HepG2 (cell line): ENCODE measurements around the gene ZBED5. TPM values are rescaled to one million over a fixed set of nuclear protein-coding genes. Genes with fewer than 3 reads are reported as not detected.

Source experiments
- ATF2 ChIP-seq: sonication (generic); formaldehyde crosslinking; IDR thresholded peaks from 2 replicates; pipeline ENCODE4 v1.4.0; 2020; ENCODE audit warnings: missing genetic modification reagents
- CBFB ChIP-seq: sonication (generic); formaldehyde crosslinking; IDR thresholded peaks from 2 replicates; pipeline ENCODE4 v1.4.0; 2020; ENCODE audit warnings: missing genetic modification reagents
- CBX1 ChIP-seq: IDR thresholded peaks from one replicate; pipeline ENCODE4 v1.6.1; 2016; ENCODE audit warnings: antibody characterized with exemption, low read depth
- ELF3 ChIP-seq: IDR thresholded peaks from 2 replicates; pipeline ENCODE4 v1.6.1; 2016; ENCODE audit warnings: missing genetic modification reagents, missing compliant biosample characterization
- ETV6 ChIP-seq: sonication (generic); formaldehyde crosslinking; conservative IDR thresholded peaks from 2 replicates; pipeline ENCODE4 v1.4.0; 2020; ENCODE audit warnings: missing genetic modification reagents
- FOSL1 ChIP-seq: sonication (generic); formaldehyde crosslinking; IDR thresholded peaks from 2 replicates; pipeline ENCODE4 v1.9.0; 2021; ENCODE audit warnings: missing genetic modification reagents, borderline replicate concordance
- IKZF4 ChIP-seq: sonication (generic); formaldehyde crosslinking; IDR thresholded peaks from 2 replicates; pipeline ENCODE4 v1.5.1; 2020; ENCODE audit warnings: borderline replicate concordance, mild to moderate bottlenecking, low read depth, missing genetic modification reagents; ENCODE audit errors: not compliant biosample characterization
- JDP2 ChIP-seq: sonication (generic); formaldehyde crosslinking; IDR thresholded peaks from 2 replicates; pipeline ENCODE4 v1.8.1; 2022; ENCODE audit warnings: missing genetic modification reagents, borderline replicate concordance
- PCBP2 ChIP-seq: fragments of 200-400 bp; formaldehyde crosslinking; optimal IDR thresholded peaks from 2 replicates; pipeline ENCODE3; 2018; ENCODE audit warnings: low read length, low read depth; ENCODE audit not compliant: poor library complexity, severe bottlenecking
- POGK ChIP-seq: sonication (generic); formaldehyde crosslinking; conservative IDR thresholded peaks from 2 replicates; pipeline ENCODE4 v1.8.0; 2022; ENCODE audit warnings: mild to moderate bottlenecking, moderate library complexity, missing genetic modification reagents
- POLR2AphosphoS5 ChIP-seq: IDR thresholded peaks from 2 replicates; pipeline ENCODE4 v1.6.1; 2012; ENCODE audit warnings: low read depth, low read length
- SMYD3 ChIP-seq: sonication (generic); formaldehyde crosslinking; IDR thresholded peaks from 2 replicates; pipeline ENCODE4 v1.8.1; 2023; ENCODE audit warnings: mild to moderate bottlenecking, missing genetic modification reagents
- TAF1 ChIP-seq: sonication (generic); formaldehyde crosslinking; IDR thresholded peaks from 2 replicates; pipeline ENCODE4 v1.4.0; 2020; ENCODE audit warnings: missing genetic modification reagents
- TBX2 ChIP-seq: sonication (generic); formaldehyde crosslinking; IDR thresholded peaks from 2 replicates; pipeline ENCODE4 v1.5.0; 2020; ENCODE audit warnings: missing genetic modification reagents, mild to moderate bottlenecking, borderline replicate concordance
- TGIF2 ChIP-seq: IDR thresholded peaks from 2 replicates; pipeline ENCODE4 v1.6.1; 2016; ENCODE audit warnings: control low read depth, missing compliant biosample characterization
- ZFP82 ChIP-seq: sonication (generic); formaldehyde crosslinking; IDR thresholded peaks from 2 replicates; pipeline ENCODE4 v1.5.1; 2020; ENCODE audit warnings: mild to moderate bottlenecking, missing genetic modification reagents, borderline replicate concordance
- ZNF207 ChIP-seq: fragments of 450-650 bp; IDR thresholded peaks from 2 replicates; pipeline ENCODE4 v1.6.1; 2016; ENCODE audit warnings: antibody characterized with exemption, borderline replicate concordance
- ZNF3 ChIP-seq: IDR thresholded peaks from 2 replicates; pipeline ENCODE4 v1.7.0; 2017; ENCODE audit warnings: inconsistent platforms
- ZNF30 ChIP-seq: sonication (generic); formaldehyde crosslinking; IDR thresholded peaks from 2 replicates; pipeline ENCODE4 v1.5.0; 2020; ENCODE audit warnings: mild to moderate bottlenecking, missing genetic modification reagents
- ZNF460 ChIP-seq: sonication (generic); formaldehyde crosslinking; IDR thresholded peaks from 2 replicates; pipeline ENCODE4 v1.5.1; 2020; ENCODE audit warnings: missing genetic modification reagents, mild to moderate bottlenecking, borderline replicate concordance
- ZNF501 ChIP-seq: sonication (generic); formaldehyde crosslinking; IDR thresholded peaks from 2 replicates; pipeline ENCODE4 v1.5.1; 2020; ENCODE audit warnings: mild to moderate bottlenecking, moderate library complexity, missing genetic modification reagents
- ZNF547 ChIP-seq: sonication (generic); formaldehyde crosslinking; IDR thresholded peaks from 2 replicates; pipeline ENCODE4 v1.5.1; 2020; ENCODE audit warnings: mild to moderate bottlenecking, missing genetic modification reagents
- ZNF552 ChIP-seq: sonication (generic); formaldehyde crosslinking; IDR thresholded peaks from 2 replicates; pipeline ENCODE4 v1.9.0; 2022; ENCODE audit warnings: missing genetic modification reagents, mild to moderate bottlenecking, borderline replicate concordance
- ZNF616 ChIP-seq: sonication (generic); formaldehyde crosslinking; IDR thresholded peaks from 2 replicates; pipeline ENCODE4 v1.5.0; 2020; ENCODE audit warnings: low read depth, mild to moderate bottlenecking, missing genetic modification reagents
- ZNF644 ChIP-seq: IDR thresholded peaks from 2 replicates; pipeline ENCODE4 v1.6.1; 2016; ENCODE audit warnings: low read depth
- ZSCAN31 ChIP-seq: sonication (generic); formaldehyde crosslinking; IDR thresholded peaks from 2 replicates; pipeline ENCODE4 v1.5.0; 2020; ENCODE audit warnings: low read depth, mild to moderate bottlenecking, missing genetic modification reagents
- polyA plus RNA-seq, 8 experiments: library from polyadenylated mRNA; depleted of rRNA in 3 of 8; stranded (reverse) in 7 of 8; unstranded in 1 of 8; fragments of >200 nt; fragmentation: Illumina TruSeq in 4 of 8; extraction: Trizol in 4 of 8; gene quantifications; 2 replicates each; pipeline versions ENCODE4 v1.2.1 to v1.2.3, GENCODE V29; 2011 to 2016; ENCODE audit warnings: low read depth in 4 of 8, missing spikeins in 1 of 8, mixed read lengths in 1 of 8; ENCODE audit not compliant: insufficient read depth in 1 of 8
- total RNA-seq, 5 experiments: library from RNA; depleted of rRNA; stranded (reverse); fragments of >200 nt; fragmentation: Illumina TruSeq; extraction: Trizol; gene quantifications; 2 replicates each; pipeline ENCODE4 v1.2.3, GENCODE V29; 2016; ENCODE audit warnings: low read depth in 1 of 5
- TF ChIP-seq, protein P1 (sequence below): IDR thresholded peaks from 2 replicates; pipeline ENCODE4 v1.6.1; 2018; ENCODE audit warnings: missing genetic modification reagents

ZBED5 gene
- total and polyA plus RNA-seq, 2 of the 13 experiments (the other 11 are each of a cell fraction or from before 2014, with no cell fraction given), result 18.2 to 38.6 TPM

GRCh38 chr11:10808553-10809372, 49.1 kb downstream of the ZBED5 start, which contains the start of gene EIF4G2 (continued):
- peak; percentile 59 for TF ChIP-seq POGK (CRISPR knock-in tag)
- TF ChIP-seq TBX2 (CRISPR knock-in tag), result peak; percentile 30
- TF ChIP-seq CBFB (CRISPR knock-in tag), result no peak
- no peak for TF ChIP-seq FOSL1 (CRISPR knock-in tag)
- TF ChIP-seq ZNF460, result no peak
- TF ChIP-seq JDP2 (CRISPR knock-in tag), result 0 out of 2 replicates have a peak, but pooled peaks have one; percentile 52
- TF ChIP-seq, protein P1, sequence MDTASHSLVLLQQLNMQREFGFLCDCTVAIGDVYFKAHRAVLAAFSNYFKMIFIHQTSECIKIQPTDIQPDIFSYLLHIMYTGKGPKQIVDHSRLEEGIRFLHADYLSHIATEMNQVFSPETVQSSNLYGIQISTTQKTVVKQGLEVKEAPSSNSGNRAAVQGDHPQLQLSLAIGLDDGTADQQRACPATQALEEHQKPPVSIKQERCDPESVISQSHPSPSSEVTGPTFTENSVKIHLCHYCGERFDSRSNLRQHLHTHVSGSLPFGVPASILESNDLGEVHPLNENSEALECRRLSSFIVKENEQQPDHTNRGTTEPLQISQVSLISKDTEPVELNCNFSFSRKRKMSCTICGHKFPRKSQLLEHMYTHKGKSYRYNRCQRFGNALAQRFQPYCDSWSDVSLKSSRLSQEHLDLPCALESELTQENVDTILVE (CRISPR knock-in tag), result peak; percentile 21; the same call in 1 of the 2 replicates
- TF ChIP-seq ZNF547 (CRISPR knock-in tag), result peak; percentile 77; the same call in 1 of the 2 replicates
- no peak for TF ChIP-seq TGIF2 (CRISPR knock-in tag)
- peak; percentile 66 for TF ChIP-seq ATF2 (CRISPR knock-in tag)
- TF ChIP-seq ZNF552 (CRISPR knock-in tag), result 0 out of 2 replicates have a peak, but pooled peaks have one; percentile 72
- no peak for TF ChIP-seq ZNF616 (CRISPR knock-in tag)
- TF ChIP-seq ZFP82 (CRISPR knock-in tag), result peak; percentile 56; the same call in 1 of the 2 replicates
- no peak for TF ChIP-seq ZNF644 (CRISPR knock-in tag)
- peak; percentile 99 for TF ChIP-seq POLR2AphosphoS5
- TF ChIP-seq ZNF501 (CRISPR knock-in tag), result peak; percentile 52; the same call in 1 of the 2 replicates
- TF ChIP-seq CBX1, result peak; percentile 91
- peak; percentile 46 for TF ChIP-seq ELF3 (CRISPR knock-in tag)
- peak; percentile 99 for TF ChIP-seq TAF1 (CRISPR knock-in tag)
- TF ChIP-seq IKZF4, result peak; percentile 33
- peak; percentile 80; the same call in 1 of the 2 replicates for TF ChIP-seq ZSCAN31 (CRISPR knock-in tag)
- no peak for TF ChIP-seq ZNF207
- TF ChIP-seq ZNF30, result no peak
- peak; percentile 17; the same call in 1 of the 2 replicates for TF ChIP-seq ETV6 (CRISPR knock-in tag)
- TF ChIP-seq PCBP2, result peak; percentile 81
- TF ChIP-seq ZNF3 (CRISPR knock-in tag), result no peak
- TF ChIP-seq SMYD3, result 0 out of 2 replicates have a peak, but pooled peaks have one; percentile 18
